ENCODE data around the gene XRCC4.

The XRCC4 gene

DNA sequence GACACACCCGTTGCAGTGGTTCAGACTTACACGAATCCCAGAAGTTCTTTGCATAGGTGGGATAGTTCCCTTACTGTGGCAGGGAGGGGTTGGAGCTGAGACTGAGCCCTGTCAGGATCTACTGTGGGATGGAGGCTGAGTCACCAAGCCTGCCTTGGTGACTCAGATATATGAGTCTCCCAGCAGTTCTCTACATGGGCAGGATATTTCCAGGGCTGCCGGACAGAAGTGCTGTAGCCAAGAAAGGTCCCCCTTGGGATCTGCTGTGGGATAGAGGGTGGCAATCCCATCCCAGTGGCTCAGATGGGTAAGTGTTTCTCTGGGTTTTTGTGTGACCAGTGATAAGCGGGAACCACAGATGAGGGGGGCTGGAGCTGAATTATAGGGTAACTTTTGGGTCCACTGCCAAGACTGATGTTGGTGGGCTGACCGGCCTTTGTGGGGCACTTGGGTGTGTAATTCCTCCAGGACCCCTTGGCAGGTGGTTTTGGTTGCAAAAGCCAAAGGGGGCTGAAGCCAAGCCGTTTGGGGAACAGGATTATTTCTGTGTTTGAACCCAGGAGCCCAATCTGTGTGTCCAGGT, 18.7 kb downstream of the XRCC4 start:
- H3K9me3 ChIP-seq (ENCODE audit: control insufficient read depth, insufficient read depth, low read depth, low read length): no peaks in the 10 kb centered on the region

More for the DNA sequence above, 18.7 kb downstream of the XRCC4 start:
- H3K4me3 ChIP-seq (ENCODE audit: low read depth, low read length): no peak overlapping the region
- TF ChIP-seq ZNF169 (tag by site-specific recombination; IDR thresholded peaks at IDR 0.05): 0 out of 2 replicates have a peak, but pooled peaks have one; percentile 9
- TF ChIP-seq KLF9 (tag by site-specific recombination; IDR thresholded peaks at IDR 0.05; ENCODE audit: low read depth): no peak
- TF ChIP-seq ZNF514 (tag by site-specific recombination; IDR thresholded peaks at IDR 0.05): no peak
- TF ChIP-seq, protein P1, sequence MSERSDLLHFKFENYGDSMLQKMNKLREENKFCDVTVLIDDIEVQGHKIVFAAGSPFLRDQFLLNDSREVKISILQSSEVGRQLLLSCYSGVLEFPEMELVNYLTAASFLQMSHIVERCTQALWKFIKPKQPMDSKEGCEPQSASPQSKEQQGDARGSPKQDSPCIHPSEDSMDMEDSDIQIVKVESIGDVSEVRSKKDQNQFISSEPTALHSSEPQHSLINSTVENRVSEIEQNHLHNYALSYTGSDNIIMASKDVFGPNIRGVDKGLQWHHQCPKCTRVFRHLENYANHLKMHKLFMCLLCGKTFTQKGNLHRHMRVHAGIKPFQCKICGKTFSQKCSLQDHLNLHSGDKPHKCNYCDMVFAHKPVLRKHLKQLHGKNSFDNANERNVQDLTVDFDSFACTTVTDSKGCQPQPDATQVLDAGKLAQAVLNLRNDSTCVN (tag by site-specific recombination; optimal IDR thresholded peaks at IDR 0.05): no peak
- TF ChIP-seq ZBTB7A (tag by site-specific recombination; IDR thresholded peaks at IDR 0.05; ENCODE audit: low read depth): no peak
- TF ChIP-seq ZNF692 (tag by site-specific recombination; IDR thresholded peaks at IDR 0.05): 0 out of 2 replicates have a peak, but pooled peaks have one; percentile 17
- TF ChIP-seq ZNF629 (tag by site-specific recombination; IDR thresholded peaks at IDR 0.05): peak; percentile 40; the same call in 1 of the 2 replicates
- peak; percentile 98 for TF ChIP-seq ZNF600 (tag by site-specific recombination; IDR thresholded peaks at IDR 0.05)
- peak; percentile 28; the same call in 1 of the 2 replicates for TF ChIP-seq SP7 (tag by site-specific recombination; IDR thresholded peaks at IDR 0.05)
- TF ChIP-seq ZNF423 (tag by site-specific recombination; IDR thresholded peaks at IDR 0.05): no peak
- peak; percentile 56 for TF ChIP-seq PRDM10 (tag by site-specific recombination; IDR thresholded peaks at IDR 0.05)
- TF ChIP-seq ZBTB48 (tag by site-specific recombination; IDR thresholded peaks at IDR 0.05): peak; percentile 73; the same call in 1 of the 2 replicates
- peak; percentile 19; the same call in 1 of the 2 replicates for TF ChIP-seq ZNF184 (tag by site-specific recombination; IDR thresholded peaks at IDR 0.05)
- TF ChIP-seq ZNF777 (tag by site-specific recombination; IDR thresholded peaks at IDR 0.05; ENCODE audit: borderline replicate concordance): no peak
- TF ChIP-seq, protein P2, sequence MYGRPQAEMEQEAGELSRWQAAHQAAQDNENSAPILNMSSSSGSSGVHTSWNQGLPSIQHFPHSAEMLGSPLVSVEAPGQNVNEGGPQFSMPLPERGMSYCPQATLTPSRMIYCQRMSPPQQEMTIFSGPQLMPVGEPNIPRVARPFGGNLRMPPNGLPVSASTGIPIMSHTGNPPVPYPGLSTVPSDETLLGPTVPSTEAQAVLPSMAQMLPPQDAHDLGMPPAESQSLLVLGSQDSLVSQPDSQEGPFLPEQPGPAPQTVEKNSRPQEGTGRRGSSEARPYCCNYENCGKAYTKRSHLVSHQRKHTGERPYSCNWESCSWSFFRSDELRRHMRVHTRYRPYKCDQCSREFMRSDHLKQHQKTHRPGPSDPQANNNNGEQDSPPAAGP (tag by site-specific recombination; IDR thresholded peaks at IDR 0.05): 0 out of 2 replicates have a peak, but pooled peaks have one; percentile 34
- ChIA-PET POLR2A (interaction anchor here (0.7 to 0.9 kb wide), 2 partner anchors 18 to 45 kb away, joined by 4 read pairs; partner anchors contain the start of gene XRCC4), CTCF (interaction anchor here (0.6 kb wide), 1 partner anchor 1562 kb away, joined by 4 read pairs; no protein-coding TSS in a partner anchor)
- no peak overlapping the region for H3K27ac ChIP-seq (ENCODE audit: extremely low read depth, low read depth, low read length)
- peaks cover 23% of the 10 kb centered on the region for H3K4me1 ChIP-seq (ENCODE audit: control insufficient read depth, insufficient read depth, low read length)
- no peaks in the 10 kb centered on the region for H3K36me3 ChIP-seq (ENCODE audit: control insufficient read depth in 2 of 2, insufficient read depth in 1 of 2, low read length in 2 of 2)
